Caco-2 (cell line): Measurements from ENCODE around the gene SVIL. TPM values are rescaled to one million over a fixed set of nuclear protein-coding genes. Genes with fewer than 3 reads are reported as not detected.

ENCODE experiments used
- BruUV-seq: library from RNA; stranded (reverse); fragments of 400-500 nt; replicated peaks from 2 replicates; lab custom pipeline; 2021; lab: Mats Ljungman, UMichigan
- CTCF ChIA-PET: fragments of 300-600 bp; sonication (Branson Sonifier 250); formaldehyde crosslinking; loops from one replicate; lab custom pipeline; 2022; ENCODE audit warnings: antibody characterized with exemption; lab: Charles Lee
- POLR2A ChIA-PET: fragments of 300-600 bp; sonication (Branson Sonifier 250); formaldehyde crosslinking; loops from one replicate; lab custom pipeline; 2022; ENCODE audit warnings: antibody characterized with exemption; lab: Charles Lee
- DNase-seq, 2 experiments: peaks; one replicate each; pipeline versions ENCODE4 v3.0.0 to v3.0.0-alpha.2; 2020 to 2022
- H3K27me3 ChIP-seq: replicated peaks from 2 replicates; pipeline ENCODE4 v1.6.0; 2011; ENCODE audit warnings: low read length; ENCODE audit not compliant: control insufficient read depth, insufficient read depth
- H3K36me3 ChIP-seq: 2 replicates; pipeline ENCODE4 v1.5.1; 2011; ENCODE audit warnings: low read length; ENCODE audit not compliant: control insufficient read depth, insufficient read depth
- H3K4me1 ChIP-seq: fragments of 250-450 bp; sonication (Bioruptor Pico); 2 replicates; pipeline ENCODE4 v1.5.1; 2020; ENCODE audit warnings: mild to moderate bottlenecking
- H3K4me3 ChIP-seq: 2 replicates; pipeline ENCODE4 v1.5.1; 2011; ENCODE audit warnings: low read depth, mild to moderate bottlenecking, control low read depth, low read length
- H3K9me3 ChIP-seq: fragments of 250-450 bp; sonication (Bioruptor Pico); 2 replicates; pipeline ENCODE4 v1.5.1; 2020; ENCODE audit warnings: mild to moderate bottlenecking, moderate library complexity
- H3K27ac Mint-ChIP-seq: one replicate; pipeline ENCODE4 v1.8.0; 2022; ENCODE audit warnings: mixed read lengths; ENCODE audit not compliant: unreplicated experiment
- H3K27me3 Mint-ChIP-seq: one replicate; pipeline ENCODE4 v1.8.0; 2022; ENCODE audit warnings: mixed read lengths; ENCODE audit not compliant: insufficient read depth, unreplicated experiment
- H3K36me3 Mint-ChIP-seq: one replicate; pipeline ENCODE4 v1.8.0; 2022; ENCODE audit warnings: mild to moderate bottlenecking, mixed read lengths; ENCODE audit not compliant: insufficient read depth, unreplicated experiment
- H3K4me1 Mint-ChIP-seq: one replicate; pipeline ENCODE4 v1.8.0; 2022; ENCODE audit warnings: low read depth, mixed read lengths; ENCODE audit not compliant: unreplicated experiment
- H3K4me3 Mint-ChIP-seq: one replicate; pipeline ENCODE4 v1.8.0; 2022; ENCODE audit warnings: mild to moderate bottlenecking, moderate library complexity, mixed read lengths; ENCODE audit not compliant: unreplicated experiment
- H3K9me3 Mint-ChIP-seq: one replicate; pipeline ENCODE4 v1.8.0; 2022; ENCODE audit warnings: mixed read lengths; ENCODE audit not compliant: unreplicated experiment
- CTCF ChIP-seq, 2 experiments: fragments of 200-600 bp in 1 of 2; IDR thresholded peaks; 1 replicate in 1 of 2; 2 replicates in 1 of 2; pipeline versions ENCODE4 v1.5.1 to v1.8.0; 2011 to 2022; ENCODE audit warnings: antibody characterized with exemption in 1 of 2, control low read depth in 1 of 2, inconsistent platforms in 1 of 2, low read depth in 1 of 2, low read length in 1 of 2, mild to moderate bottlenecking in 1 of 2, moderate library complexity in 1 of 2; ENCODE audit not compliant: insufficient read depth in 1 of 2, severe bottlenecking in 1 of 2, unreplicated experiment in 1 of 2
- intact Hi-C: fragments of 100-400 bp; cut with micrococcal nuclease; formaldehyde crosslinking; loops from one replicate; pipeline ENCODE4 v1.10.0; 2022; ENCODE audit not compliant: unreplicated experiment
- total RNA-seq: library from RNA; stranded (reverse); gene quantifications from 2 replicates; pipeline ENCODE4 v1.2.3, GENCODE V29; 2022

SVIL gene
- total RNA-seq, 1 experiment from 2014 or later: 54.4 TPM

DNA sequence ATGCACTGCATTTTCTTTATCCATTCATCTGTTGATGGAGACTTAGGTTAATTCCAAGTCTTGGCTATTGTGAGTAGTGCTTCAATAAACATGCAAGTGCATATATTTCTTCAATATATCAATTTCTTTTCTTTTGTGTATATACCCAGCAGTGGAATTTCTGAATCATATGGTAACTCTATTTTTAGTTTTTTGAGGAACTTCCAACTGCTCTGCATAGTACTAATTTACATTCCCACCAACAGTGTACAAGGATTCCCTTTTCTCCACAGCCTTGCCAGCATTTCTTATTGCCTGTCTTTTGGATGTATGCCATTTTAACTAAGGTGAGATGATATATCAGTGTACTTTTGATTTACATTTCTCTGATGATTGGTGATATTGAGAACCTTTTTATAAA is 200.7 kb downstream of the SVIL start:
- no peaks in the 10 kb centered on the region for H3K4me1 Mint-ChIP-seq
- H3K27ac Mint-ChIP-seq: no peak overlapping the region
- TF ChIP-seq CTCF (IDR thresholded peaks at IDR 0.05; ENCODE audit: insufficient read depth in 1 of 2, low read depth in 1 of 2, low read length in 1 of 2, severe bottlenecking in 1 of 2, unreplicated experiment in 1 of 2): no peak
- no TSS peak for BruUV-seq
- no peaks in the 10 kb centered on the region for H3K4me1 ChIP-seq
- peaks cover 8% of the 10 kb centered on the region for H3K36me3 Mint-ChIP-seq
- DNase-seq: no peak
- CTCF ChIA-PET: no interaction called here
- peaks cover 40% of the 10 kb centered on the region for H3K9me3 Mint-ChIP-seq
- no peak overlapping the region for H3K4me3 ChIP-seq
- POLR2A ChIA-PET: no interaction called here
- H3K27me3 Mint-ChIP-seq: no peaks in the 10 kb centered on the region
- no peaks in the 10 kb centered on the region for H3K27me3 ChIP-seq
- intact Hi-C loops: no loop called here
- H3K36me3 ChIP-seq: no peaks in the 10 kb centered on the region
- no peak overlapping the region for H3K4me3 Mint-ChIP-seq
- H3K9me3 ChIP-seq: peaks cover 17% of the 10 kb centered on the region; the same call in 1 of the 2 replicates

- TF ChIP-seq CTCF (IDR thresholded peaks at IDR 0.05; ENCODE audit: insufficient read depth in 1 of 2, low read depth in 1 of 2, low read length in 1 of 2, severe bottlenecking in 1 of 2, unreplicated experiment in 1 of 2): no peak
- no peaks in the 10 kb centered on the region for H3K4me1 Mint-ChIP-seq
- ChIA-PET POLR2A (no interaction called here), CTCF (no interaction called here)
- H3K36me3 ChIP-seq: no peaks in the 10 kb centered on the region
- no TSS peak for BruUV-seq
- no peaks in the 10 kb centered on the region for H3K36me3 Mint-ChIP-seq
- no peaks in the 10 kb centered on the region for H3K27me3 ChIP-seq
- H3K27me3 Mint-ChIP-seq: no peaks in the 10 kb centered on the region
- peaks cover 9% of the 10 kb centered on the region; the same call in 1 of the 2 replicates for H3K9me3 ChIP-seq
- intact Hi-C loops: no loop called here
- H3K4me3 ChIP-seq: no peak overlapping the region
- peaks cover 16% of the 10 kb centered on the region for H3K9me3 Mint-ChIP-seq
- no peak for DNase-seq
- no peak overlapping the region for H3K27ac Mint-ChIP-seq
- H3K4me1 ChIP-seq: no peaks in the 10 kb centered on the region
- no peak overlapping the region for H3K4me3 Mint-ChIP-seq
These were observed 203.1 kb downstream of the SVIL start for GRCh38 chr10:29431711-29432110.

DNA sequence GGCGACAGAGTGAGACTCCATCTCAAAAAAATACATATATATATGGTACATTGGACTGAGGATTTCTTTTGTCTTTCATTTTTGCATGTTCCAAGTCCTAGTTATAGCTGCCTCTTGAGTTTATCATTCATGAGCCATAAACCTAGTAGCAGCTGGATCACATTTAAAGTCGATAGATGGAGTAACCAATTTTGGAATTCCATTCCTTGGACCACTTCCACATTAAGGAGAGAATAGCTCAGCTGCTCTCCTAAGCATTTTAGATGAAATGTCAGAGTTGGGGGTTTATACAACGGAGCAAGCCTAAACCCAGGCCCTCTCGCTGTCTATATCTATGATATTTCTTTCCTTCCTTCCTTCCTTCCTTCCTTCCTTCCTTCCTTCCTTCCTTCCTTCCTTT is 204.7 kb downstream of the SVIL start:
- no peak for TF ChIP-seq CTCF (IDR thresholded peaks at IDR 0.05; ENCODE audit: insufficient read depth in 1 of 2, low read depth in 1 of 2, low read length in 1 of 2, severe bottlenecking in 1 of 2, unreplicated experiment in 1 of 2)

More for the DNA sequence above, 204.7 kb downstream of the SVIL start:
- Mint-ChIP-seq H3K4me1 (no peaks in the 10 kb centered on the region), H3K36me3 (peaks cover 6% of the 10 kb centered on the region), H3K4me3 (no peak overlapping the region), H3K9me3 (no peaks in the 10 kb centered on the region), H3K27ac (no peak overlapping the region), H3K27me3 (no peaks in the 10 kb centered on the region)
- POLR2A ChIA-PET: no interaction called here
- H3K9me3 ChIP-seq: peaks cover 3% of the 10 kb centered on the region; the same call in 1 of the 2 replicates
- intact Hi-C loops: no loop called here
- no TSS peak for BruUV-seq
- H3K4me1 ChIP-seq: no peaks in the 10 kb centered on the region
- CTCF ChIA-PET: no interaction called here
- no peak for DNase-seq
- H3K36me3 ChIP-seq: no peaks in the 10 kb centered on the region
- H3K27me3 ChIP-seq: no peaks in the 10 kb centered on the region
- H3K4me3 ChIP-seq: no peak overlapping the region
